Measurements from ENCODE around the gene TSPOAP1. TPM values are rescaled to one million over a fixed set of nuclear protein-coding genes. Genes with fewer than 3 reads are reported as not detected.

The TSPOAP1 gene
- total RNA-seq, 1 experiment from 2014 or later = 10.9 TPM

DNA sequence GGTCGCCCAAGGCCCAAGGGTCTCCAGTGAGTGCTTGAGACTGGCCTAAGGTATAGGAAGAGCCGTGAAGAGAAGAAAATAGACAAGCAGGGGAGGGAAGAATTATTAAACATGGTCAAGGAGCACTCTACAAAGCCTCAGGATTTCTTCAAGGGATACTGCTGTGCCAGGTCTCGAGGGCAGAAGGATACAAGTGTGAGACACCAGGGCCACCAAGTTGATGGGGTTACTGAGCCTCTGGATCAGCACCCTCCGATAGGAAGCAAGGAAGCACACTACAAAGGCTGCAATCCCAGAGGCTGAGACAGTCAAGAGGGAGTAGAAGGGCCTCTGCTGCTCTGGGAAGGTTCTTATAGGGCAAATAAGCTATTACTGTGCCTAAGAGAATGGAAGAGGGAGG is 16.9 kb upstream of the TSPOAP1 start:
- TF ChIP-seq ZNF263 (CRISPR knock-in tag; IDR thresholded peaks at IDR 0.05; ENCODE audit: low read depth) = no peak
- no peak for TF ChIP-seq JAZF1 (CRISPR knock-in tag; IDR thresholded peaks at IDR 0.05)
- no peak for TF ChIP-seq MXD4 (CRISPR knock-in tag; IDR thresholded peaks at IDR 0.05; ENCODE audit: borderline replicate concordance)
- TF ChIP-seq CTCF (IDR thresholded peaks at IDR 0.05) = no peak
- TF ChIP-seq MLX (CRISPR knock-in tag; IDR thresholded peaks at IDR 0.05) = no peak
- no peak for TF ChIP-seq IRF2 (CRISPR knock-in tag; IDR thresholded peaks at IDR 0.05; ENCODE audit: borderline replicate concordance, low read depth)
- no peak for TF ChIP-seq SMAD3 (CRISPR knock-in tag; IDR thresholded peaks at IDR 0.05; ENCODE audit: borderline replicate concordance)
- no peak for TF ChIP-seq ZNF423 (CRISPR knock-in tag; IDR thresholded peaks at IDR 0.05)
- ChIA-PET POLR2A (no interaction called here), CTCF (interaction anchor here (1.1 to 2.0 kb wide), 2 partner anchors 28 to 96 kb away, joined by 4 read pairs; no protein-coding TSS in a partner anchor)
- ATAC-seq = no peak
- peaks cover 57% of the 10 kb centered on the region for H3K36me3 Mint-ChIP-seq
- H3K27ac Mint-ChIP-seq = no peak overlapping the region
- DNase-seq (ENCODE audit: low spot score) = no peak
- H3K4me3 Mint-ChIP-seq = no peak overlapping the region
- H3K27me3 Mint-ChIP-seq (ENCODE audit: low read depth) = no peaks in the 10 kb centered on the region; the same call in 1 of the 2 replicates
- peaks cover 2% of the 10 kb centered on the region; the same call in 1 of the 2 replicates for H3K4me1 Mint-ChIP-seq
- H3K9me3 Mint-ChIP-seq = no peaks in the 10 kb centered on the region

DNA sequence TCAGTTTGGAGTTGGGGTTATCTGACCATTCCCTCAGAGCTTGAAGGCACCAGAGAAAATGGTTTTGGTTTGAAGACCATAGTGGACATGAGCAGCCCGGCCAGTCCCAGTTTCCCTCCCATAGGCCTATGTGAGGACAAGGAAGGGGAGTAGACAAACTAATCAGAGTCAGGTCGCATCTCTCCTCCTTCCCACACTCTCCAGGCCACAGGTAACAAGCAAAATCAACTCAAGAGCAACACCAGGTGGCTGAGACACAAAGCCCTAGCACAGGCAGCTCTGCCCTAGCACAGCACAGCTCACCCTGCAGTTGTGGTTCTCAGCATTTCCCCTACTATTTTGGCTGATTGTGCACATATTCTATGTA is 16.2 kb upstream of the TSPOAP1 start:
- TF ChIP-seq FOXK1 (CRISPR knock-in tag; IDR thresholded peaks at IDR 0.05) (no peak), ATF6 (CRISPR knock-in tag; IDR thresholded peaks at IDR 0.05) (no peak), E2F1 (CRISPR knock-in tag; IDR thresholded peaks at IDR 0.05) (no peak), NFATC4 (CRISPR knock-in tag; IDR thresholded peaks at IDR 0.05) (no peak), ZNF317 (CRISPR knock-in tag; IDR thresholded peaks at IDR 0.05; ENCODE audit: borderline replicate concordance, low read depth) (no peak), JUN (CRISPR knock-in tag; IDR thresholded peaks at IDR 0.05) (no peak), HMGA2 (CRISPR knock-in tag; IDR thresholded peaks at IDR 0.05) (no peak), ZNF219 (CRISPR knock-in tag; IDR thresholded peaks at IDR 0.05; ENCODE audit: borderline replicate concordance) (no peak), CTCF (IDR thresholded peaks at IDR 0.05) (no peak)
- TF ChIP-seq, protein P1, sequence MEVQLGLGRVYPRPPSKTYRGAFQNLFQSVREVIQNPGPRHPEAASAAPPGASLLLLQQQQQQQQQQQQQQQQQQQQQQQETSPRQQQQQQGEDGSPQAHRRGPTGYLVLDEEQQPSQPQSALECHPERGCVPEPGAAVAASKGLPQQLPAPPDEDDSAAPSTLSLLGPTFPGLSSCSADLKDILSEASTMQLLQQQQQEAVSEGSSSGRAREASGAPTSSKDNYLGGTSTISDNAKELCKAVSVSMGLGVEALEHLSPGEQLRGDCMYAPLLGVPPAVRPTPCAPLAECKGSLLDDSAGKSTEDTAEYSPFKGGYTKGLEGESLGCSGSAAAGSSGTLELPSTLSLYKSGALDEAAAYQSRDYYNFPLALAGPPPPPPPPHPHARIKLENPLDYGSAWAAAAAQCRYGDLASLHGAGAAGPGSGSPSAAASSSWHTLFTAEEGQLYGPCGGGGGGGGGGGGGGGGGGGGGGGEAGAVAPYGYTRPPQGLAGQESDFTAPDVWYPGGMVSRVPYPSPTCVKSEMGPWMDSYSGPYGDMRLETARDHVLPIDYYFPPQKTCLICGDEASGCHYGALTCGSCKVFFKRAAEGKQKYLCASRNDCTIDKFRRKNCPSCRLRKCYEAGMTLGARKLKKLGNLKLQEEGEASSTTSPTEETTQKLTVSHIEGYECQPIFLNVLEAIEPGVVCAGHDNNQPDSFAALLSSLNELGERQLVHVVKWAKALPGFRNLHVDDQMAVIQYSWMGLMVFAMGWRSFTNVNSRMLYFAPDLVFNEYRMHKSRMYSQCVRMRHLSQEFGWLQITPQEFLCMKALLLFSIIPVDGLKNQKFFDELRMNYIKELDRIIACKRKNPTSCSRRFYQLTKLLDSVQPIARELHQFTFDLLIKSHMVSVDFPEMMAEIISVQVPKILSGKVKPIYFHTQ (CRISPR knock-in tag; IDR thresholded peaks at IDR 0.05) = no peak
- TF ChIP-seq, protein P2, sequence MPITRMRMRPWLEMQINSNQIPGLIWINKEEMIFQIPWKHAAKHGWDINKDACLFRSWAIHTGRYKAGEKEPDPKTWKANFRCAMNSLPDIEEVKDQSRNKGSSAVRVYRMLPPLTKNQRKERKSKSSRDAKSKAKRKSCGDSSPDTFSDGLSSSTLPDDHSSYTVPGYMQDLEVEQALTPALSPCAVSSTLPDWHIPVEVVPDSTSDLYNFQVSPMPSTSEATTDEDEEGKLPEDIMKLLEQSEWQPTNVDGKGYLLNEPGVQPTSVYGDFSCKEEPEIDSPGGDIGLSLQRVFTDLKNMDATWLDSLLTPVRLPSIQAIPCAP (CRISPR knock-in tag; IDR thresholded peaks at IDR 0.05) = no peak
- TF ChIP-seq, protein P3, sequence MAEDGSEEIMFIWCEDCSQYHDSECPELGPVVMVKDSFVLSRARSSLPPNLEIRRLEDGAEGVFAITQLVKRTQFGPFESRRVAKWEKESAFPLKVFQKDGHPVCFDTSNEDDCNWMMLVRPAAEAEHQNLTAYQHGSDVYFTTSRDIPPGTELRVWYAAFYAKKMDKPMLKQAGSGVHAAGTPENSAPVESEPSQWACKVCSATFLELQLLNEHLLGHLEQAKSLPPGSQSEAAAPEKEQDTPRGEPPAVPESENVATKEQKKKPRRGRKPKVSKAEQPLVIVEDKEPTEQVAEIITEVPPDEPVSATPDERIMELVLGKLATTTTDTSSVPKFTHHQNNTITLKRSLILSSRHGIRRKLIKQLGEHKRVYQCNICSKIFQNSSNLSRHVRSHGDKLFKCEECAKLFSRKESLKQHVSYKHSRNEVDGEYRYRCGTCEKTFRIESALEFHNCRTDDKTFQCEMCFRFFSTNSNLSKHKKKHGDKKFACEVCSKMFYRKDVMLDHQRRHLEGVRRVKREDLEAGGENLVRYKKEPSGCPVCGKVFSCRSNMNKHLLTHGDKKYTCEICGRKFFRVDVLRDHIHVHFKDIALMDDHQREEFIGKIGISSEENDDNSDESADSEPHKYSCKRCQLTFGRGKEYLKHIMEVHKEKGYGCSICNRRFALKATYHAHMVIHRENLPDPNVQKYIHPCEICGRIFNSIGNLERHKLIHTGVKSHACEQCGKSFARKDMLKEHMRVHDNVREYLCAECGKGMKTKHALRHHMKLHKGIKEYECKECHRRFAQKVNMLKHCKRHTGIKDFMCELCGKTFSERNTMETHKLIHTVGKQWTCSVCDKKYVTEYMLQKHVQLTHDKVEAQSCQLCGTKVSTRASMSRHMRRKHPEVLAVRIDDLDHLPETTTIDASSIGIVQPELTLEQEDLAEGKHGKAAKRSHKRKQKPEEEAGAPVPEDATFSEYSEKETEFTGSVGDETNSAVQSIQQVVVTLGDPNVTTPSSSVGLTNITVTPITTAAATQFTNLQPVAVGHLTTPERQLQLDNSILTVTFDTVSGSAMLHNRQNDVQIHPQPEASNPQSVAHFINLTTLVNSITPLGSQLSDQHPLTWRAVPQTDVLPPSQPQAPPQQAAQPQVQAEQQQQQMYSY (CRISPR knock-in tag; IDR thresholded peaks at IDR 0.05) = no peak
- Mint-ChIP-seq H3K36me3 (peaks cover 56% of the 10 kb centered on the region), H3K4me1 (peaks cover 5% of the 10 kb centered on the region), H3K27ac (no peak overlapping the region), H3K9me3 (no peaks in the 10 kb centered on the region), H3K27me3 (ENCODE audit: low read depth) (no peaks in the 10 kb centered on the region; the same call in 1 of the 2 replicates), H3K4me3 (no peak overlapping the region)
- ChIA-PET CTCF (interaction anchor here (1.1 to 2.0 kb wide), 3 partner anchors 28 to 95 kb away, joined by 4 to 11 read pairs (median 9); no protein-coding TSS in a partner anchor), POLR2A (interaction anchor here (1.4 to 2.0 kb wide), 3 partner anchors 7 to 73 kb away, joined by 7 to 9 read pairs (median 7); partner anchors contain the start of genes RNF43 and SUPT4H1)
- ATAC-seq (peak; percentile 36), DNase-seq (ENCODE audit: low spot score) (no peak)

Measured in WTC11 (cell line).